Neural cell (in vitro differentiated cells): ENCODE data around the gene TRIM44.

ENCODE experiments used
- EP300 ChIP-seq: fragments of 450-650 bp; conservative IDR thresholded peaks from 2 replicates; pipeline ENCODE4 v1.6.1; 2014; ENCODE audit warnings: antibody characterized with exemption, mild to moderate bottlenecking, moderate library complexity; ENCODE audit not compliant: poor library complexity, severe bottlenecking
- EZH2 ChIP-seq: fragments of 200-600, 300-800 bp; shearing (Covaris generic), sonication (generic); IDR thresholded peaks from 2 replicates; pipeline ENCODE4 v1.6.1; 2014; ENCODE audit warnings: antibody characterized with exemption, low read length, borderline replicate concordance, mild to moderate bottlenecking; ENCODE audit not compliant: insufficient read depth, poor library complexity, severe bottlenecking
- MXI1 ChIP-seq: fragments of 450-650 bp; conservative IDR thresholded peaks from 2 replicates; pipeline ENCODE4 v1.6.1; 2014; ENCODE audit warnings: antibody characterized with exemption, mild to moderate bottlenecking; ENCODE audit not compliant: poor library complexity, severe bottlenecking
- POLR2AphosphoS5 ChIP-seq: IDR thresholded peaks from 2 replicates; pipeline ENCODE4 v1.6.1; 2012
- RAD21 ChIP-seq: fragments of 450-650 bp; conservative IDR thresholded peaks from 2 replicates; pipeline ENCODE4 v1.6.1; 2014; ENCODE audit warnings: antibody characterized with exemption, mild to moderate bottlenecking, moderate library complexity
- SMC3 ChIP-seq: fragments of 450-650 bp; conservative IDR thresholded peaks from 2 replicates; pipeline ENCODE4 v1.6.1; 2014; ENCODE audit warnings: antibody characterized with exemption, mild to moderate bottlenecking, moderate library complexity; ENCODE audit not compliant: poor library complexity
- TAF1 ChIP-seq: IDR thresholded peaks from 2 replicates; pipeline ENCODE4 v1.6.1; 2012; ENCODE audit warnings: low read depth
- TF ChIP-seq, protein P1 (sequence below): fragments of 450-650 bp; IDR thresholded peaks from 2 replicates; pipeline ENCODE4 v1.5.1; 2014; ENCODE audit warnings: antibody characterized with exemption, mild to moderate bottlenecking, moderate library complexity; ENCODE audit not compliant: poor library complexity, severe bottlenecking
- TF ChIP-seq, protein P2 (sequence below): IDR thresholded peaks from 2 replicates; pipeline ENCODE4 v1.6.1; 2012; ENCODE audit warnings: borderline replicate concordance

DNA sequence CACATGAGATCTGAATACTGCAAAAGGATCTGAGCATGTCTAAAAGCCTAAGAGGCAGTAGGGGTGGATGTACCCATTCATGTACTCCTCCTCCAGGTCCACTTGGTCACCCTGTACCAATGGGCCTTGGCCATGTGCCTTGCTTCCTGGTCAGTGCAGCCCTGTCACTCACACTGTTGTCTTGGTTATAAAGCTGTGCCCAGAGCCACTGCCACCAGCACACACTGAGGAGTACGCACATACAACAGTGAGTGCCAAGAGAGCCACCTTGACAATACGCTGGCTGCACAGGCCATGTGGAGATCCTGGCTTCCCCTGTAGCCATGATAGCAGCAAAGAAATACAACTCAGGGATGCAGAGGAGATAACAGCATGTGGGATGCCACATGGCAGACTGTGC is 184.9 kb downstream of the TRIM44 start:
- TF ChIP-seq TAF1 = no peak
- TF ChIP-seq, protein P1, sequence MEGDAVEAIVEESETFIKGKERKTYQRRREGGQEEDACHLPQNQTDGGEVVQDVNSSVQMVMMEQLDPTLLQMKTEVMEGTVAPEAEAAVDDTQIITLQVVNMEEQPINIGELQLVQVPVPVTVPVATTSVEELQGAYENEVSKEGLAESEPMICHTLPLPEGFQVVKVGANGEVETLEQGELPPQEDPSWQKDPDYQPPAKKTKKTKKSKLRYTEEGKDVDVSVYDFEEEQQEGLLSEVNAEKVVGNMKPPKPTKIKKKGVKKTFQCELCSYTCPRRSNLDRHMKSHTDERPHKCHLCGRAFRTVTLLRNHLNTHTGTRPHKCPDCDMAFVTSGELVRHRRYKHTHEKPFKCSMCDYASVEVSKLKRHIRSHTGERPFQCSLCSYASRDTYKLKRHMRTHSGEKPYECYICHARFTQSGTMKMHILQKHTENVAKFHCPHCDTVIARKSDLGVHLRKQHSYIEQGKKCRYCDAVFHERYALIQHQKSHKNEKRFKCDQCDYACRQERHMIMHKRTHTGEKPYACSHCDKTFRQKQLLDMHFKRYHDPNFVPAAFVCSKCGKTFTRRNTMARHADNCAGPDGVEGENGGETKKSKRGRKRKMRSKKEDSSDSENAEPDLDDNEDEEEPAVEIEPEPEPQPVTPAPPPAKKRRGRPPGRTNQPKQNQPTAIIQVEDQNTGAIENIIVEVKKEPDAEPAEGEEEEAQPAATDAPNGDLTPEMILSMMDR = no peak
- TF ChIP-seq EP300 = no peak
- TF ChIP-seq POLR2AphosphoS5 = no peak
- no peak for TF ChIP-seq MXI1
- no peak for TF ChIP-seq EZH2
- no peak for TF ChIP-seq SMC3
- TF ChIP-seq, protein P2, sequence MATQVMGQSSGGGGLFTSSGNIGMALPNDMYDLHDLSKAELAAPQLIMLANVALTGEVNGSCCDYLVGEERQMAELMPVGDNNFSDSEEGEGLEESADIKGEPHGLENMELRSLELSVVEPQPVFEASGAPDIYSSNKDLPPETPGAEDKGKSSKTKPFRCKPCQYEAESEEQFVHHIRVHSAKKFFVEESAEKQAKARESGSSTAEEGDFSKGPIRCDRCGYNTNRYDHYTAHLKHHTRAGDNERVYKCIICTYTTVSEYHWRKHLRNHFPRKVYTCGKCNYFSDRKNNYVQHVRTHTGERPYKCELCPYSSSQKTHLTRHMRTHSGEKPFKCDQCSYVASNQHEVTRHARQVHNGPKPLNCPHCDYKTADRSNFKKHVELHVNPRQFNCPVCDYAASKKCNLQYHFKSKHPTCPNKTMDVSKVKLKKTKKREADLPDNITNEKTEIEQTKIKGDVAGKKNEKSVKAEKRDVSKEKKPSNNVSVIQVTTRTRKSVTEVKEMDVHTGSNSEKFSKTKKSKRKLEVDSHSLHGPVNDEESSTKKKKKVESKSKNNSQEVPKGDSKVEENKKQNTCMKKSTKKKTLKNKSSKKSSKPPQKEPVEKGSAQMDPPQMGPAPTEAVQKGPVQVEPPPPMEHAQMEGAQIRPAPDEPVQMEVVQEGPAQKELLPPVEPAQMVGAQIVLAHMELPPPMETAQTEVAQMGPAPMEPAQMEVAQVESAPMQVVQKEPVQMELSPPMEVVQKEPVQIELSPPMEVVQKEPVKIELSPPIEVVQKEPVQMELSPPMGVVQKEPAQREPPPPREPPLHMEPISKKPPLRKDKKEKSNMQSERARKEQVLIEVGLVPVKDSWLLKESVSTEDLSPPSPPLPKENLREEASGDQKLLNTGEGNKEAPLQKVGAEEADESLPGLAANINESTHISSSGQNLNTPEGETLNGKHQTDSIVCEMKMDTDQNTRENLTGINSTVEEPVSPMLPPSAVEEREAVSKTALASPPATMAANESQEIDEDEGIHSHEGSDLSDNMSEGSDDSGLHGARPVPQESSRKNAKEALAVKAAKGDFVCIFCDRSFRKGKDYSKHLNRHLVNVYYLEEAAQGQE = no peak
- TF ChIP-seq RAD21 = no peak
